A673 (cell line): Measurements from ENCODE around the gene NDUFB7. TPM values are rescaled to one million over a fixed set of nuclear protein-coding genes. Genes with fewer than 3 reads are reported as not detected.
"Not testable (repeated sequence)": the region's sequence is repeated elsewhere in the genome, so short reads cannot be mapped to it uniquely, and the experiment has no call there.

ENCODE experiments used
- BruUV-seq: library from RNA; stranded (reverse); fragments of 400-500 nt; replicated peaks from 2 replicates; lab custom pipeline; 2021; lab: Mats Ljungman, UMichigan
- CTCF ChIA-PET: fragments of 300-600 bp; sonication (Branson Sonifier 250); formaldehyde crosslinking; loops from one replicate; lab custom pipeline; 2022; ENCODE audit warnings: antibody characterized with exemption; lab: Charles Lee
- POLR2A ChIA-PET: fragments of 300-600 bp; sonication (Branson Sonifier 250); formaldehyde crosslinking; loops from one replicate; lab custom pipeline; 2022; ENCODE audit warnings: antibody characterized with exemption; ENCODE audit not compliant: low non-redundant PET; lab: Charles Lee
- DNase-seq: peaks from one replicate; pipeline ENCODE4 v3.0.0-alpha.2; 2015; ENCODE audit warnings: low spot score
- H3K27ac ChIP-seq: fragments of 200-600 bp; sonication (generic); 2 replicates; pipeline ENCODE4 v1.5.1; 2016; ENCODE audit warnings: mixed run types, low read depth, mild to moderate bottlenecking, mixed read lengths, antibody characterized with exemption, low read length; ENCODE audit not compliant: poor library complexity, severe bottlenecking
- H3K27me3 ChIP-seq: fragments of 200-600 bp; sonication (generic); replicated peaks from 2 replicates; pipeline ENCODE4 v1.6.1; 2017; ENCODE audit warnings: mixed run types, low read depth, mild to moderate bottlenecking, mixed read lengths, antibody characterized with exemption, low read length; ENCODE audit not compliant: insufficient read depth, poor library complexity
- H3K36me3 ChIP-seq: fragments of 200-600 bp; sonication (generic); 2 replicates; pipeline ENCODE4 v1.6.1; 2016; ENCODE audit warnings: mixed run types, mild to moderate bottlenecking, mixed read lengths, antibody characterized with exemption, low read length; ENCODE audit not compliant: insufficient read depth, poor library complexity, severe bottlenecking
- H3K4me1 ChIP-seq: fragments of 200-600 bp; sonication (generic); 2 replicates; pipeline ENCODE4 v1.6.1; 2017; ENCODE audit warnings: mixed run types, mild to moderate bottlenecking, mixed read lengths, antibody characterized with exemption, low read length; ENCODE audit not compliant: insufficient read depth, poor library complexity, severe bottlenecking
- H3K4me3 ChIP-seq: fragments of 200-600 bp; sonication (generic); 2 replicates; pipeline ENCODE4 v1.5.1; 2016; ENCODE audit warnings: low read depth, mixed run types, mild to moderate bottlenecking, mixed read lengths, low read length; ENCODE audit not compliant: poor library complexity, severe bottlenecking
- H3K9me3 ChIP-seq: fragments of 200-600 bp; sonication (generic); 2 replicates; pipeline ENCODE4 v1.6.1; 2016; ENCODE audit warnings: mixed run types, low read depth, mild to moderate bottlenecking, mixed read lengths, antibody characterized with exemption, low read length; ENCODE audit not compliant: poor library complexity, severe bottlenecking
- CTCF ChIP-seq: fragments of 300-800, 200-600 bp; sonication (generic); conservative IDR thresholded peaks from 2 replicates; pipeline ENCODE4 v1.5.1; 2017; ENCODE audit warnings: low read depth, mild to moderate bottlenecking, antibody characterized with exemption, low read length, moderate library complexity, mixed read lengths
- EZH2 ChIP-seq: fragments of 200-600 bp; sonication (generic); IDR thresholded peaks from 2 replicates; pipeline ENCODE4 v1.6.1; 2017; ENCODE audit warnings: borderline replicate concordance, low read depth, mild to moderate bottlenecking, mixed read lengths, antibody characterized with exemption, low read length; ENCODE audit not compliant: poor library complexity, severe bottlenecking
- intact Hi-C: fragments of 100-400 bp; cut with micrococcal nuclease; formaldehyde crosslinking; loops from one replicate; pipeline ENCODE4 v1.10.0; 2022; ENCODE audit not compliant: unreplicated experiment
- total RNA-seq: library from RNA; stranded (reverse); gene quantifications from 2 replicates; pipeline ENCODE4 v1.2.3, GENCODE V29; 2021

Gene NDUFB7
- total RNA-seq, 1 experiment from 2014 or later = 180 TPM

- no peak for TF ChIP-seq EZH2
- no peak for TF ChIP-seq CTCF
- H3K36me3 ChIP-seq = peaks cover 18% of the 10 kb centered on the region
- no peak overlapping the region for H3K27ac ChIP-seq
- TSS peak; percentile 93 for BruUV-seq
- ChIA-PET CTCF (interaction anchor here (0.5 kb wide), 1 partner anchor 210 kb away, joined by 4 read pairs; no protein-coding TSS in a partner anchor), POLR2A (no interaction called here)
- no peak for DNase-seq
- intact Hi-C loops = no loop called here
- H3K27me3 ChIP-seq = no peaks in the 10 kb centered on the region
- H3K9me3 ChIP-seq = no peaks in the 10 kb centered on the region
- H3K4me3 ChIP-seq = no peak overlapping the region
- peaks cover 8% of the 10 kb centered on the region for H3K4me1 ChIP-seq
Observed at GRCh38 chr19:14565765-14566711, 5.8 kb downstream of the NDUFB7 start.

DNA sequence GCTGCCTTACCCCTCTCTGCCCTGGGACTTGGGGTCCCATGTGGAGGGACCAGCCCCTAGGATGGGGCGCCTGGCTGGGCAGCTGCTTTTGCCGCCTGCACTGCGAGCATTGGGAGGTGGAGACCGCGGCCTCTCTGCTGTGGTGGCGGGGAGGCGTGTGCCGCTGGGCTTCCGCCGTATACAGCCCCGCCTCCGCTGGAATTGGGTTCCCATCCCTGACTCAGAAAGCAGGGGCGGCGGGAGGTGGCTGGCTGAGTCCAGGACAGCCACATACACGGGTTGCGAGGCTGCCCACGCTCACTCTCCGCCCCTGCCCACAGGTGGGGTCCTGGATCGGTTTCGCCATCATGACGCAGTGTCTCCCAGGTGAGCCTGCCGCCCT is 6.6 kb downstream of the NDUFB7 start:
- ChIA-PET CTCF (no interaction called here), POLR2A (no interaction called here)
- DNase-seq = no peak
- Histone ChIP-seq H3K4me3 (no peak overlapping the region), H3K36me3 (peaks cover 18% of the 10 kb centered on the region), H3K4me1 (peaks cover 8% of the 10 kb centered on the region), H3K27ac (no peak overlapping the region), H3K27me3 (no peaks in the 10 kb centered on the region), H3K9me3 (no peaks in the 10 kb centered on the region)
- intact Hi-C loops = no loop called here
- no TSS peak for BruUV-seq
- TF ChIP-seq EZH2 (no peak), CTCF (no peak)

GRCh38 chr19:14564652-14565297 is 7.1 kb downstream of the NDUFB7 start:
- POLR2A ChIA-PET, DNase-seq, BruUV-seq, intact Hi-C loops, H3K27ac ChIP-seq, H3K9me3 ChIP-seq, H3K4me3 ChIP-seq, H3K27me3 ChIP-seq, CTCF ChIA-PET: not testable (repeated sequence)
- Histone ChIP-seq H3K4me1 (peaks cover 13% of the 10 kb centered on the region), H3K36me3 (peaks cover 18% of the 10 kb centered on the region)
